GM19025 (cell line): Measurements from ENCODE around the gene STIMATE.

Experiments
- ATAC-seq: cut with Tn5 transposase; IDR thresholded peaks from one replicate; pipeline ENCODE4 v1.9.1; 2021; ENCODE audit warnings: mild to moderate bottlenecking, low read depth, moderate library complexity; ENCODE audit not compliant: unreplicated experiment

The STIMATE gene

GRCh38 chr3:52897130-52898122, at the start of gene STIMATE:
Gene STIMATE (minus strand): TSS chr3:52897548. CDS start chr3:52897450, 98 bp downstream.
- peak; percentile 95 for ATAC-seq

GRCh38 chr3:52939600-52939999, 42.3 kb upstream of the STIMATE start:
- ATAC-seq = no peak

- ATAC-seq = no peak
Measured at GRCh38 chr3:52934630-52935530, 37.5 kb upstream of the STIMATE start.

- ATAC-seq = no peak
Measured at GRCh38 chr3:52931889-52932288, 34.5 kb upstream of the STIMATE start.

- ATAC-seq = no peak
Measured at GRCh38 chr3:52931328-52931727, 34.0 kb upstream of the STIMATE start.

GRCh38 chr3:52930748-52931147, 33.4 kb upstream of the STIMATE start:
- ATAC-seq = no peak

GRCh38 chr3:52926554-52926953, 29.2 kb upstream of the STIMATE start:
- no peak for ATAC-seq

- no peak for ATAC-seq
Measured at GRCh38 chr3:52925405-52926313, 28.3 kb upstream of the STIMATE start.

- no peak for ATAC-seq
Measured at GRCh38 chr3:52923963-52924362, 26.6 kb upstream of the STIMATE start.

- no peak for ATAC-seq
Measured at GRCh38 chr3:52920841-52921240, 23.5 kb upstream of the STIMATE start.

- ATAC-seq = no peak
Measured at GRCh38 chr3:52917044-52917443, 19.7 kb upstream of the STIMATE start.

GRCh38 chr3:52915294-52915693, 17.9 kb upstream of the STIMATE start:
- ATAC-seq = no peak

- no peak for ATAC-seq
Measured at GRCh38 chr3:52912885-52913731, 15.8 kb upstream of the STIMATE start.

GRCh38 chr3:52910823-52911222, 13.5 kb upstream of the STIMATE start:
- no peak for ATAC-seq

GRCh38 chr3:52907497-52907896, 10.1 kb upstream of the STIMATE start:
- ATAC-seq = no peak

- no peak for ATAC-seq
Measured at GRCh38 chr3:52904552-52904951, 7.2 kb upstream of the STIMATE start.

GRCh38 chr3:52904000-52904399, 6.7 kb upstream of the STIMATE start:
- no peak for ATAC-seq

- ATAC-seq = no peak
Measured at GRCh38 chr3:52896613-52897012, 735 bp downstream of the STIMATE start.

- ATAC-seq = no peak
Measured at GRCh38 chr3:52896151-52896550, 1.2 kb downstream of the STIMATE start.
